ENCODE data around the gene KRT8. TPM values are rescaled to one million over a fixed set of nuclear protein-coding genes. Genes with fewer than 3 reads are reported as not detected.
A peak's percentile ranks its signal among the peaks of the same experiment; 100 is the strongest.

KRT8 gene
- polyA plus RNA-seq, 1 of the 3 experiments (the other 2 are of a cell fraction), result 49.4 TPM

DNA sequence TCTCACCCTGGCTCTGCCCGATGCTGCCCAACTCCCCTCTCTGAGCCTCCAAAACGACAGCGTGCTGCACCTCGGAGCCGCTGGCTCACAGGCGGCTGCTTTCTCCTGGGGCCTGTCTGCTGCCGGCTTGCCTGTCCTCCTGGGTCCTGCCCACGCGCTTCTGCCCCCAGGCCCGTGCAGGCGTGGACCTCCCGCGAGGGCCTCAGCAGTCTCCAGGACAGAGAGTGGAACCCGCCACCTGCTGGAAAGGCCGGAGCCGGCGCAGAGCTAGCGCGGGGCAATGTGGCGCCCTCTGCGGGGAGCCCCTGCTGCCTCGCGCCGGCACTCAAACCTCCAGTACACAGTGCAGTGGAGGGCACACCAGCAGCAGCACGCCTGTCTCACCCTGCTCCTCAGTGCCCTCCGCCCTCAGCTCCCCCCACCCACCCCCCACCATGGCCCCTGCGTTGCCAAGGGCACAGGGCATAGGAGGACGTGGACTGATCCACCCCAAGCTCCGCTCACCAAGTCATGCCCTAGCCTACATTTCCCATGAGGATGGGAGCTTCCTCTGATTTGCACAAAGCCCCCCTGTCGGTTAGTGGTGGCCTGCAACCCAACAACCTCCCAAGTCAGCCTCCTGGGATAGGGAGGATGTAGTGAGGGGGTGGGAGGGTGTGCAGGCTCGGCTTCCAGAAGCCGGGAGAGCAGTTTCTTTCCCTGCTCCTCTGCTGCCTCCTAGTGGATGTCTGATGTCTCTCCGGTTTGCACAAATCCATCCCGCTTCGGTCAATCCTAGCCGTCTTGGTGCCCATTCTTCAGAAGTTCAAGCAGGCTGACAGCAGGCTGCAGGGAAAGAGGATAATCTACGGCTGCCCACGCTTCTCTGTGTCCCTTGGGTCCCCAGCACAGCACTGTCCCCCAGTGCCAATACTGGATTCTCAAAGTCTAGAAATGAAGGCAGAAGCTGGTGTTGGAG, 25.2 kb downstream of the KRT8 start:
- H3K4me3 ChIP-seq (ENCODE audit: low read depth in 2 of 2, low read length in 1 of 2), result peak overlapping the region; percentile 10 to 51; a peak in 1 of 4 replicates
- ChIA-PET CTCF (interaction anchor here (0.6 to 9.7 kb wide), 110 partner anchors 10 to 854 kb away, joined by 3 to 485 read pairs (median 4); partner anchors contain the start of genes KRT74, KRT78, KRT84 and KRT85), POLR2A (no interaction called here)
- no peaks in the 10 kb centered on the region for H3K27me3 ChIP-seq (ENCODE audit: insufficient read depth)
- peak; percentile 88 for DNase-seq
- WGBS (ENCODE audit: low lambda C conversion rate), result 10% methylated on average over 25 of the region's 38 CpGs
- H3K79me2 ChIP-seq (ENCODE audit: insufficient read depth), result no peaks in the 10 kb centered on the region
- H3F3A ChIP-seq (replicated peaks; ENCODE audit: insufficient read depth), result peaks cover 2% of the 10 kb centered on the region
- no peaks in the 10 kb centered on the region for H3K9me2 ChIP-seq
- no peaks in the 10 kb centered on the region for H4K20me1 ChIP-seq (ENCODE audit: insufficient read depth)
- H3K4me2 ChIP-seq, result peak overlapping the region; percentile 60; the same call in 1 of the 2 replicates
- H2AFZ ChIP-seq (ENCODE audit: low read depth), result peak overlapping the region; percentile 63; the same call in 1 of the 2 replicates
- H3K27ac ChIP-seq (ENCODE audit: low read depth in 2 of 2, low read length in 1 of 2), result no peak overlapping the region
- no peaks in the 10 kb centered on the region for H3K36me3 ChIP-seq (replicated peaks in 1 of 2; ENCODE audit: control insufficient read depth in 1 of 2, insufficient read depth in 2 of 2, low read length in 1 of 2)
- no peaks in the 10 kb centered on the region for H3K9me3 ChIP-seq
- no peak overlapping the region for H3K9ac ChIP-seq
- H3K4me1 ChIP-seq (ENCODE audit: control insufficient read depth in 1 of 2, insufficient read depth in 2 of 2, low read depth in 1 of 2, low read length in 1 of 2), result peaks cover 0 to under 1% of the 10 kb centered on the region in 2 experiments; a peak in 1 of 4 replicates
- TF ChIP-seq, protein P1, sequence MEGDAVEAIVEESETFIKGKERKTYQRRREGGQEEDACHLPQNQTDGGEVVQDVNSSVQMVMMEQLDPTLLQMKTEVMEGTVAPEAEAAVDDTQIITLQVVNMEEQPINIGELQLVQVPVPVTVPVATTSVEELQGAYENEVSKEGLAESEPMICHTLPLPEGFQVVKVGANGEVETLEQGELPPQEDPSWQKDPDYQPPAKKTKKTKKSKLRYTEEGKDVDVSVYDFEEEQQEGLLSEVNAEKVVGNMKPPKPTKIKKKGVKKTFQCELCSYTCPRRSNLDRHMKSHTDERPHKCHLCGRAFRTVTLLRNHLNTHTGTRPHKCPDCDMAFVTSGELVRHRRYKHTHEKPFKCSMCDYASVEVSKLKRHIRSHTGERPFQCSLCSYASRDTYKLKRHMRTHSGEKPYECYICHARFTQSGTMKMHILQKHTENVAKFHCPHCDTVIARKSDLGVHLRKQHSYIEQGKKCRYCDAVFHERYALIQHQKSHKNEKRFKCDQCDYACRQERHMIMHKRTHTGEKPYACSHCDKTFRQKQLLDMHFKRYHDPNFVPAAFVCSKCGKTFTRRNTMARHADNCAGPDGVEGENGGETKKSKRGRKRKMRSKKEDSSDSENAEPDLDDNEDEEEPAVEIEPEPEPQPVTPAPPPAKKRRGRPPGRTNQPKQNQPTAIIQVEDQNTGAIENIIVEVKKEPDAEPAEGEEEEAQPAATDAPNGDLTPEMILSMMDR (IDR thresholded peaks at IDR 0.05), result peak; percentile 74
- TF ChIP-seq FOXJ3 (CRISPR knock-in tag; IDR thresholded peaks at IDR 0.05) (no peak), MEF2A (IDR thresholded peaks at IDR 0.05; ENCODE audit: borderline replicate concordance, low read depth) (no peak), MXI1 (IDR thresholded peaks at IDR 0.05; ENCODE audit: low read depth, low read length) (no peak), NFIC (IDR thresholded peaks at IDR 0.05; ENCODE audit: borderline replicate concordance) (no peak), FOXM1 (IDR thresholded peaks at IDR 0.05; ENCODE audit: low read depth) (no peak), CHD2 (IDR thresholded peaks at IDR 0.05; ENCODE audit: low read length, partially characterized antibody) (no peak), EP300 (IDR thresholded peaks at IDR 0.05; ENCODE audit: borderline replicate concordance in 1 of 2, low read depth in 1 of 2, low read length in 1 of 2) (no peak), SIN3A (IDR thresholded peaks at IDR 0.05; ENCODE audit: borderline replicate concordance, low read depth, low read length) (no peak), RCOR1 (IDR thresholded peaks at IDR 0.05; ENCODE audit: low read length) (no peak), NRF1 (IDR thresholded peaks at IDR 0.05; ENCODE audit: low read depth, low read length) (no peak), TCF12 (IDR thresholded peaks at IDR 0.05) (no peak), GABPA (IDR thresholded peaks at IDR 0.05; ENCODE audit: low read depth) (no peak), RAD21 (IDR thresholded peaks at IDR 0.05; ENCODE audit: low read length) (peak; percentile 93), SMC3 (IDR thresholded peaks at IDR 0.05; ENCODE audit: low read depth, low read length) (peak; percentile 88), YY1 (IDR thresholded peaks at IDR 0.05; ENCODE audit: low read depth) (no peak), TEAD4 (IDR thresholded peaks at IDR 0.05; ENCODE audit: borderline replicate concordance, insufficient read depth) (no peak), RXRA (IDR thresholded peaks at IDR 0.05; ENCODE audit: borderline replicate concordance, low read depth) (no peak), JUND (IDR thresholded peaks at IDR 0.05) (no peak), EZH2phosphoT487 (IDR thresholded peaks at IDR 0.05; ENCODE audit: borderline replicate concordance, low read depth) (no peak), TAF1 (IDR thresholded peaks at IDR 0.05; ENCODE audit: borderline replicate concordance, low read depth, low read length) (no peak)
- TF ChIP-seq, protein P2, sequence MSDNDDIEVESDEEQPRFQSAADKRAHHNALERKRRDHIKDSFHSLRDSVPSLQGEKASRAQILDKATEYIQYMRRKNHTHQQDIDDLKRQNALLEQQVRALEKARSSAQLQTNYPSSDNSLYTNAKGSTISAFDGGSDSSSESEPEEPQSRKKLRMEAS (IDR thresholded peaks at IDR 0.05; ENCODE audit: low read depth), result 0 out of 2 replicates have a peak, but pooled peaks have one; percentile 32
- TF ChIP-seq, protein P3, sequence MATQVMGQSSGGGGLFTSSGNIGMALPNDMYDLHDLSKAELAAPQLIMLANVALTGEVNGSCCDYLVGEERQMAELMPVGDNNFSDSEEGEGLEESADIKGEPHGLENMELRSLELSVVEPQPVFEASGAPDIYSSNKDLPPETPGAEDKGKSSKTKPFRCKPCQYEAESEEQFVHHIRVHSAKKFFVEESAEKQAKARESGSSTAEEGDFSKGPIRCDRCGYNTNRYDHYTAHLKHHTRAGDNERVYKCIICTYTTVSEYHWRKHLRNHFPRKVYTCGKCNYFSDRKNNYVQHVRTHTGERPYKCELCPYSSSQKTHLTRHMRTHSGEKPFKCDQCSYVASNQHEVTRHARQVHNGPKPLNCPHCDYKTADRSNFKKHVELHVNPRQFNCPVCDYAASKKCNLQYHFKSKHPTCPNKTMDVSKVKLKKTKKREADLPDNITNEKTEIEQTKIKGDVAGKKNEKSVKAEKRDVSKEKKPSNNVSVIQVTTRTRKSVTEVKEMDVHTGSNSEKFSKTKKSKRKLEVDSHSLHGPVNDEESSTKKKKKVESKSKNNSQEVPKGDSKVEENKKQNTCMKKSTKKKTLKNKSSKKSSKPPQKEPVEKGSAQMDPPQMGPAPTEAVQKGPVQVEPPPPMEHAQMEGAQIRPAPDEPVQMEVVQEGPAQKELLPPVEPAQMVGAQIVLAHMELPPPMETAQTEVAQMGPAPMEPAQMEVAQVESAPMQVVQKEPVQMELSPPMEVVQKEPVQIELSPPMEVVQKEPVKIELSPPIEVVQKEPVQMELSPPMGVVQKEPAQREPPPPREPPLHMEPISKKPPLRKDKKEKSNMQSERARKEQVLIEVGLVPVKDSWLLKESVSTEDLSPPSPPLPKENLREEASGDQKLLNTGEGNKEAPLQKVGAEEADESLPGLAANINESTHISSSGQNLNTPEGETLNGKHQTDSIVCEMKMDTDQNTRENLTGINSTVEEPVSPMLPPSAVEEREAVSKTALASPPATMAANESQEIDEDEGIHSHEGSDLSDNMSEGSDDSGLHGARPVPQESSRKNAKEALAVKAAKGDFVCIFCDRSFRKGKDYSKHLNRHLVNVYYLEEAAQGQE (IDR thresholded peaks at IDR 0.05; ENCODE audit: low read depth, low read length), result no peak
- TF ChIP-seq, protein P4, sequence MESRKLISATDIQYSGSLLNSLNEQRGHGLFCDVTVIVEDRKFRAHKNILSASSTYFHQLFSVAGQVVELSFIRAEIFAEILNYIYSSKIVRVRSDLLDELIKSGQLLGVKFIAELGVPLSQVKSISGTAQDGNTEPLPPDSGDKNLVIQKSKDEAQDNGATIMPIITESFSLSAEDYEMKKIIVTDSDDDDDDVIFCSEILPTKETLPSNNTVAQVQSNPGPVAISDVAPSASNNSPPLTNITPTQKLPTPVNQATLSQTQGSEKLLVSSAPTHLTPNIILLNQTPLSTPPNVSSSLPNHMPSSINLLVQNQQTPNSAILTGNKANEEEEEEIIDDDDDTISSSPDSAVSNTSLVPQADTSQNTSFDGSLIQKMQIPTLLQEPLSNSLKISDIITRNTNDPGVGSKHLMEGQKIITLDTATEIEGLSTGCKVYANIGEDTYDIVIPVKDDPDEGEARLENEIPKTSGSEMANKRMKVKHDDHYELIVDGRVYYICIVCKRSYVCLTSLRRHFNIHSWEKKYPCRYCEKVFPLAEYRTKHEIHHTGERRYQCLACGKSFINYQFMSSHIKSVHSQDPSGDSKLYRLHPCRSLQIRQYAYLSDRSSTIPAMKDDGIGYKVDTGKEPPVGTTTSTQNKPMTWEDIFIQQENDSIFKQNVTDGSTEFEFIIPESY (IDR thresholded peaks at IDR 0.05; ENCODE audit: borderline replicate concordance, low read depth), result no peak

All from SK-N-SH (cell line).